Fibroblast of lung (primary cell): ENCODE results near the gene PRKAG2.

Source experiments
- CTCF ChIP-seq, 2 donors: IDR thresholded peaks in 1 of 2; conservative IDR thresholded peaks in 1 of 2; 1 replicate in 1 of 2; 2 replicates in 1 of 2; pipeline ENCODE4 v1.5.1; 2011 to 2012; ENCODE audit warnings: low read length in 2 of 2, control low read depth in 1 of 2, inconsistent platforms in 1 of 2, low read depth in 1 of 2, mild to moderate bottlenecking in 1 of 2
- EZH2 ChIP-seq: IDR thresholded peaks from 2 replicates; pipeline ENCODE4 v1.5.1; 2012; ENCODE audit warnings: low read length, control low read depth, mild to moderate bottlenecking; ENCODE audit errors: missing control alignments

DNA sequence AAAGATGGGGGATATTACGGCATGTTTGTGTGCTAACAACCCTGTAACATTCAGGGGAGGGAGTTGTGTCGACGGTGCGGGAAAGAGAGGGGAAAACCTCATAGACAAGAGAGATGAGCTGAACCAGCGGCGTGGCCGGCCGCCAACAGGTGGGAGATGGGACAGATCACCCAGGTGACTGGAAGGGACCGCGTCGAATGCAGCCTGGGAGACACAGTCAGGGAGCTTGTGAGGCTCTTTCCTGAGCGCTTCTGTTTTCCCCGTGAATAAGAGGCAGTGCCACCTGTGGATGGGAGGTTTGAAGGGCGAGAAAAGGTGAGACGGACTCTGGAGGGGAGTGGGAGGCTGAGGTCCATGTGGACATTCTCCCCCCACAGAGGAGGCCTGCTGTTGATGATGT is 9.9 kb upstream of the PRKAG2 start:
- TF ChIP-seq CTCF (conservative IDR thresholded peaks at IDR 0.05 in 1 of 2, IDR thresholded peaks at IDR 0.05 in 1 of 2; ENCODE audit: low read depth in 1 of 2, low read length in 2 of 2): no peak
- no peak for TF ChIP-seq EZH2
